Stimulated activated naive CD4-positive, alpha-beta T cell treated with Interleukin-2 at 50 U/mL for 16 hours (primary cell): ENCODE data around the gene ABCG1.

ENCODE experiments used
- DNase-seq: peaks from one replicate; lab custom pipeline; 2025; lab: John Stamatoyannopoulos, UW

The ABCG1 gene

GRCh38 chr21:42191696-42192595 lies 27.0 kb upstream of the ABCG1 start:
- no peak for DNase-seq

- DNase-seq = peak; percentile 25
Measured at GRCh38 chr21:42193131-42193671, 25.7 kb upstream of the ABCG1 start.

GRCh38 chr21:42193721-42194120 lies 25.2 kb upstream of the ABCG1 start:
- no peak for DNase-seq

- DNase-seq = no peak
Measured at GRCh38 chr21:42194863-42195262, 24.1 kb upstream of the ABCG1 start.

- no peak for DNase-seq
Measured at GRCh38 chr21:42195378-42196031, 23.4 kb upstream of the ABCG1 start.

- no peak for DNase-seq
Measured at GRCh38 chr21:42198929-42199867, 19.7 kb upstream of the ABCG1 start.

GRCh38 chr21:42199868-42200463 lies 19.0 kb upstream of the ABCG1 start:
- DNase-seq = no peak

- DNase-seq = no peak
Measured at GRCh38 chr21:42200906-42201614, 17.9 kb upstream of the ABCG1 start.

GRCh38 chr21:42201615-42202161 lies 17.3 kb upstream of the ABCG1 start:
- no peak for DNase-seq

GRCh38 chr21:42202321-42202720 lies 16.6 kb upstream of the ABCG1 start:
- no peak for DNase-seq

GRCh38 chr21:42203321-42203720 lies 15.6 kb upstream of the ABCG1 start:
- no peak for DNase-seq

- DNase-seq = no peak
Measured at GRCh38 chr21:42203936-42204335, 15.0 kb upstream of the ABCG1 start.

- DNase-seq = no peak
Measured at GRCh38 chr21:42207426-42207825, 11.5 kb upstream of the ABCG1 start.

- no peak for DNase-seq
Measured at GRCh38 chr21:42208036-42208435, 10.9 kb upstream of the ABCG1 start.

- DNase-seq = no peak
Measured at GRCh38 chr21:42208801-42209490, 10.0 kb upstream of the ABCG1 start.

- no peak for DNase-seq
Measured at GRCh38 chr21:42209801-42210479, 9.0 kb upstream of the ABCG1 start.

- DNase-seq = no peak
Measured at GRCh38 chr21:42212266-42212665, 6.7 kb upstream of the ABCG1 start.

- no peak for DNase-seq
Measured at GRCh38 chr21:42213082-42213774, 5.7 kb upstream of the ABCG1 start.
